Vagina (tissue), 2 donors: ENCODE data around the gene TRANK1.

Experiments
- POLR2A ChIP-seq, 2 donors: fragments of 450-650 bp; IDR thresholded peaks; one replicate each; pipeline ENCODE4 v1.6.1; 2017; ENCODE audit warnings: antibody characterized with exemption in 2 of 2, mild to moderate bottlenecking in 2 of 2, moderate library complexity in 2 of 2
- TF ChIP-seq, protein P1 (sequence below), 3 experiments: fragments of 450-650 bp in 2 of 3; fragments of 200-600 bp in 1 of 3; sonication (generic) in 1 of 3; IDR thresholded peaks; one replicate each; pipeline ENCODE4 v1.5.1; 2017 to 2019; ENCODE audit warnings: antibody characterized with exemption in 3 of 3, mild to moderate bottlenecking in 2 of 3, moderate library complexity in 2 of 3

- TF ChIP-seq, protein P1, sequence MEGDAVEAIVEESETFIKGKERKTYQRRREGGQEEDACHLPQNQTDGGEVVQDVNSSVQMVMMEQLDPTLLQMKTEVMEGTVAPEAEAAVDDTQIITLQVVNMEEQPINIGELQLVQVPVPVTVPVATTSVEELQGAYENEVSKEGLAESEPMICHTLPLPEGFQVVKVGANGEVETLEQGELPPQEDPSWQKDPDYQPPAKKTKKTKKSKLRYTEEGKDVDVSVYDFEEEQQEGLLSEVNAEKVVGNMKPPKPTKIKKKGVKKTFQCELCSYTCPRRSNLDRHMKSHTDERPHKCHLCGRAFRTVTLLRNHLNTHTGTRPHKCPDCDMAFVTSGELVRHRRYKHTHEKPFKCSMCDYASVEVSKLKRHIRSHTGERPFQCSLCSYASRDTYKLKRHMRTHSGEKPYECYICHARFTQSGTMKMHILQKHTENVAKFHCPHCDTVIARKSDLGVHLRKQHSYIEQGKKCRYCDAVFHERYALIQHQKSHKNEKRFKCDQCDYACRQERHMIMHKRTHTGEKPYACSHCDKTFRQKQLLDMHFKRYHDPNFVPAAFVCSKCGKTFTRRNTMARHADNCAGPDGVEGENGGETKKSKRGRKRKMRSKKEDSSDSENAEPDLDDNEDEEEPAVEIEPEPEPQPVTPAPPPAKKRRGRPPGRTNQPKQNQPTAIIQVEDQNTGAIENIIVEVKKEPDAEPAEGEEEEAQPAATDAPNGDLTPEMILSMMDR (IDR thresholded peaks at IDR 0.05): no peak
- no peak for TF ChIP-seq POLR2A (IDR thresholded peaks at IDR 0.05)
Measured at GRCh38 chr3:36792342-36792741, 152.5 kb downstream of the TRANK1 start.
